Stimulated activated memory B cell treated with anti-CD40 and anti-IgM and Interleukin-4, amounts not matched to agents 10 μg/mL and 1 μg/mL and 100 μg/mL, for 72 hours (primary cell): Measurements from ENCODE around the gene SLIT1.

Experiments used
- ATAC-seq: fragments of 150-1000 bp; cut with Tn5 transposase; 2 replicates; pipeline ENCODE4 v1.10.0; 2021
- H3K27ac Mint-ChIP-seq: one replicate; pipeline ENCODE4 v1.8.0; 2022; ENCODE audit warnings: mild to moderate bottlenecking, mixed read lengths
- H3K27me3 Mint-ChIP-seq: one replicate; pipeline ENCODE4 v1.8.0; 2022; ENCODE audit warnings: mixed read lengths
- H3K36me3 Mint-ChIP-seq: one replicate; pipeline ENCODE4 v1.8.0; 2022; ENCODE audit warnings: mixed read lengths
- H3K4me1 Mint-ChIP-seq: one replicate; pipeline ENCODE4 v1.8.0; 2022; ENCODE audit warnings: mixed read lengths
- H3K4me3 Mint-ChIP-seq: one replicate; pipeline ENCODE4 v1.8.0; 2022; ENCODE audit warnings: mild to moderate bottlenecking, moderate library complexity, mixed read lengths
- H3K9me3 Mint-ChIP-seq: one replicate; pipeline ENCODE4 v1.8.0; 2022; ENCODE audit warnings: mixed read lengths

Gene SLIT1

GRCh38 chr10:97140902-97141745 is 44.6 kb downstream of the SLIT1 start:
- peaks cover 49% of the 10 kb centered on the region for H3K27me3 Mint-ChIP-seq
- H3K27ac Mint-ChIP-seq: no peak overlapping the region
- ATAC-seq: no peak

GRCh38 chr10:97140049-97140846 is 45.5 kb downstream of the SLIT1 start:
- H3K27ac Mint-ChIP-seq: no peak overlapping the region
- no peaks in the 10 kb centered on the region for H3K36me3 Mint-ChIP-seq
- no peaks in the 10 kb centered on the region for H3K9me3 Mint-ChIP-seq
- H3K4me1 Mint-ChIP-seq: peaks cover 14% of the 10 kb centered on the region
- no peak for ATAC-seq
- H3K4me3 Mint-ChIP-seq: no peak overlapping the region
- H3K27me3 Mint-ChIP-seq: peaks cover 55% of the 10 kb centered on the region

More at GRCh38 chr10:97140902-97141745, 44.6 kb downstream of the SLIT1 start:
- no peaks in the 10 kb centered on the region for H3K36me3 Mint-ChIP-seq
- no peaks in the 10 kb centered on the region for H3K9me3 Mint-ChIP-seq
- peaks cover 6% of the 10 kb centered on the region for H3K4me1 Mint-ChIP-seq
- H3K4me3 Mint-ChIP-seq: no peak overlapping the region

GRCh38 chr10:97139651-97140048 is 46.1 kb downstream of the SLIT1 start:
- no peak for ATAC-seq
- no peaks in the 10 kb centered on the region for H3K36me3 Mint-ChIP-seq
- peaks cover 14% of the 10 kb centered on the region for H3K4me1 Mint-ChIP-seq
- no peak overlapping the region for H3K27ac Mint-ChIP-seq
- peaks cover 61% of the 10 kb centered on the region for H3K27me3 Mint-ChIP-seq
- H3K4me3 Mint-ChIP-seq: no peak overlapping the region
- no peaks in the 10 kb centered on the region for H3K9me3 Mint-ChIP-seq

GRCh38 chr10:97138846-97139245 is 46.9 kb downstream of the SLIT1 start:
- H3K4me1 Mint-ChIP-seq: peaks cover 14% of the 10 kb centered on the region
- H3K9me3 Mint-ChIP-seq: no peaks in the 10 kb centered on the region
- H3K27me3 Mint-ChIP-seq: peaks cover 69% of the 10 kb centered on the region
- no peak for ATAC-seq
- H3K36me3 Mint-ChIP-seq: no peaks in the 10 kb centered on the region
- H3K27ac Mint-ChIP-seq: no peak overlapping the region
- no peak overlapping the region for H3K4me3 Mint-ChIP-seq

- peaks cover 69% of the 10 kb centered on the region for H3K27me3 Mint-ChIP-seq
Measured at GRCh38 chr10:97138174-97138573, 47.6 kb downstream of the SLIT1 start.

GRCh38 chr10:97136756-97137155 is 49.0 kb downstream of the SLIT1 start:
- Mint-ChIP-seq H3K4me1 (peaks cover 14% of the 10 kb centered on the region), H3K27ac (no peak overlapping the region), H3K9me3 (no peaks in the 10 kb centered on the region), H3K36me3 (no peaks in the 10 kb centered on the region), H3K27me3 (peaks cover 74% of the 10 kb centered on the region), H3K4me3 (no peak overlapping the region)
- ATAC-seq: no peak

More at GRCh38 chr10:97138174-97138573, 47.6 kb downstream of the SLIT1 start:
- H3K4me1 Mint-ChIP-seq: peaks cover 14% of the 10 kb centered on the region
- no peaks in the 10 kb centered on the region for H3K36me3 Mint-ChIP-seq
- no peaks in the 10 kb centered on the region for H3K9me3 Mint-ChIP-seq
- no peak for ATAC-seq
- no peak overlapping the region for H3K27ac Mint-ChIP-seq
- H3K4me3 Mint-ChIP-seq: no peak overlapping the region

GRCh38 chr10:97135464-97135863 is 50.3 kb downstream of the SLIT1 start:
- peaks cover 69% of the 10 kb centered on the region for H3K27me3 Mint-ChIP-seq
- peaks cover 14% of the 10 kb centered on the region for H3K4me1 Mint-ChIP-seq
- no peaks in the 10 kb centered on the region for H3K9me3 Mint-ChIP-seq
- H3K36me3 Mint-ChIP-seq: no peaks in the 10 kb centered on the region
- no peak overlapping the region for H3K4me3 Mint-ChIP-seq
- no peak overlapping the region for H3K27ac Mint-ChIP-seq
- ATAC-seq: no peak

- H3K27ac Mint-ChIP-seq: no peak overlapping the region
Measured at GRCh38 chr10:97134983-97135382, 50.8 kb downstream of the SLIT1 start.

GRCh38 chr10:97134110-97134509 is 51.6 kb downstream of the SLIT1 start:
- Mint-ChIP-seq H3K27me3 (peaks cover 60% of the 10 kb centered on the region), H3K36me3 (no peaks in the 10 kb centered on the region), H3K27ac (no peak overlapping the region), H3K9me3 (no peaks in the 10 kb centered on the region), H3K4me3 (no peak overlapping the region), H3K4me1 (peaks cover 14% of the 10 kb centered on the region)
- ATAC-seq: no peak

More at GRCh38 chr10:97134983-97135382, 50.8 kb downstream of the SLIT1 start:
- Mint-ChIP-seq H3K27me3 (peaks cover 64% of the 10 kb centered on the region), H3K4me1 (peaks cover 14% of the 10 kb centered on the region), H3K36me3 (no peaks in the 10 kb centered on the region), H3K4me3 (no peak overlapping the region), H3K9me3 (no peaks in the 10 kb centered on the region)
- ATAC-seq: no peak

- Mint-ChIP-seq H3K9me3 (no peaks in the 10 kb centered on the region), H3K27me3 (peaks cover 49% of the 10 kb centered on the region), H3K36me3 (no peaks in the 10 kb centered on the region), H3K4me1 (peaks cover 14% of the 10 kb centered on the region), H3K27ac (no peak overlapping the region), H3K4me3 (no peak overlapping the region)
- no peak for ATAC-seq
Measured at GRCh38 chr10:97132273-97132672, 53.5 kb downstream of the SLIT1 start.

- H3K27ac Mint-ChIP-seq: no peak overlapping the region
- peaks cover 13% of the 10 kb centered on the region for H3K4me1 Mint-ChIP-seq
Measured at GRCh38 chr10:97131666-97132065, 54.1 kb downstream of the SLIT1 start.

GRCh38 chr10:97131181-97131628 is 54.6 kb downstream of the SLIT1 start:
- H3K9me3 Mint-ChIP-seq: no peaks in the 10 kb centered on the region
- ATAC-seq: no peak
- no peak overlapping the region for H3K27ac Mint-ChIP-seq
- peaks cover 9% of the 10 kb centered on the region for H3K4me1 Mint-ChIP-seq
- peaks cover 43% of the 10 kb centered on the region for H3K27me3 Mint-ChIP-seq
- no peak overlapping the region for H3K4me3 Mint-ChIP-seq
- H3K36me3 Mint-ChIP-seq: no peaks in the 10 kb centered on the region

More at GRCh38 chr10:97131666-97132065, 54.1 kb downstream of the SLIT1 start:
- no peak for ATAC-seq
- Mint-ChIP-seq H3K27me3 (peaks cover 48% of the 10 kb centered on the region), H3K9me3 (no peaks in the 10 kb centered on the region), H3K36me3 (no peaks in the 10 kb centered on the region), H3K4me3 (no peak overlapping the region)

- no peaks in the 10 kb centered on the region for H3K36me3 Mint-ChIP-seq
- H3K4me1 Mint-ChIP-seq: no peaks in the 10 kb centered on the region
- H3K9me3 Mint-ChIP-seq: no peaks in the 10 kb centered on the region
- no peak overlapping the region for H3K4me3 Mint-ChIP-seq
- no peak overlapping the region for H3K27ac Mint-ChIP-seq
- no peak for ATAC-seq
- H3K27me3 Mint-ChIP-seq: peaks cover 28% of the 10 kb centered on the region
Measured at GRCh38 chr10:97129666-97130065, 56.1 kb downstream of the SLIT1 start.

GRCh38 chr10:97128516-97129154 is 57.1 kb downstream of the SLIT1 start:
- H3K4me3 Mint-ChIP-seq: no peak overlapping the region
- H3K4me1 Mint-ChIP-seq: no peaks in the 10 kb centered on the region
- H3K27me3 Mint-ChIP-seq: peaks cover 20% of the 10 kb centered on the region
- H3K27ac Mint-ChIP-seq: no peak overlapping the region
- H3K36me3 Mint-ChIP-seq: no peaks in the 10 kb centered on the region
- no peaks in the 10 kb centered on the region for H3K9me3 Mint-ChIP-seq
- ATAC-seq: no peak

GRCh38 chr10:97128039-97128492 is 57.7 kb downstream of the SLIT1 start:
- Mint-ChIP-seq H3K36me3 (no peaks in the 10 kb centered on the region), H3K9me3 (no peaks in the 10 kb centered on the region), H3K27me3 (peaks cover 20% of the 10 kb centered on the region), H3K4me1 (no peaks in the 10 kb centered on the region), H3K27ac (no peak overlapping the region), H3K4me3 (no peak overlapping the region)
- no peak for ATAC-seq
